KMS-11 (cell line): ENCODE measurements around the gene MPPE1.

Experiments
- H2AFZ ChIP-seq: fragments of 200-600 bp; sonication (generic); 2 replicates; pipeline ENCODE4 v1.6.1; 2016; ENCODE audit warnings: antibody characterized with exemption, mixed run types, low read depth
- H3K27ac ChIP-seq: fragments of 200-600 bp; sonication (generic); 2 replicates; pipeline ENCODE4 v1.6.1; 2016; ENCODE audit warnings: mild to moderate bottlenecking, mixed run types
- H3K27me3 ChIP-seq: fragments of 200-600 bp; sonication (generic); 2 replicates; pipeline ENCODE4 v1.6.1; 2017; ENCODE audit warnings: mild to moderate bottlenecking, low read depth, mixed run types, moderate library complexity; ENCODE audit not compliant: insufficient read depth
- H3K36me3 ChIP-seq: fragments of 200-600 bp; sonication (generic); 2 replicates; pipeline ENCODE4 v1.6.1; 2017; ENCODE audit warnings: mild to moderate bottlenecking, mixed run types; ENCODE audit not compliant: insufficient read depth
- H3K4me1 ChIP-seq: fragments of 200-600 bp; sonication (generic); 2 replicates; pipeline ENCODE4 v1.6.1; 2016; ENCODE audit warnings: mild to moderate bottlenecking, low read depth, mixed run types; ENCODE audit not compliant: poor library complexity, severe bottlenecking
- H3K4me2 ChIP-seq: fragments of 200-600 bp; sonication (generic); 2 replicates; pipeline ENCODE4 v1.7.0; 2016; ENCODE audit warnings: mild to moderate bottlenecking, mixed run types
- H3K4me3 ChIP-seq: fragments of 200-600 bp; sonication (generic); IDR thresholded peaks from 2 replicates; pipeline ENCODE4 v1.6.1; 2017; ENCODE audit warnings: low read depth, low read length, mixed read lengths; ENCODE audit not compliant: insufficient read depth
- H3K79me2 ChIP-seq: fragments of 200-600 bp; sonication (generic); 2 replicates; pipeline ENCODE4 v1.6.1; 2016; ENCODE audit warnings: low read depth, mixed run types; ENCODE audit not compliant: insufficient read depth
- H3K9ac ChIP-seq: fragments of 200-600 bp; sonication (generic); 2 replicates; pipeline ENCODE4 v1.6.1; 2016; ENCODE audit warnings: mild to moderate bottlenecking, mixed run types
- H4K20me1 ChIP-seq: fragments of 200-600 bp; sonication (generic); 2 replicates; pipeline ENCODE4 v1.6.1; 2016; ENCODE audit warnings: mild to moderate bottlenecking, mixed run types; ENCODE audit not compliant: insufficient read depth
- CTCF ChIP-seq: fragments of 200-600 bp; sonication (generic); conservative IDR thresholded peaks from 2 replicates; pipeline ENCODE4 v1.6.1; 2017; ENCODE audit warnings: low read depth, mild to moderate bottlenecking, antibody characterized with exemption, low read length, moderate library complexity, mixed read lengths

MPPE1 gene

GRCh38 chr18:11847811-11848210 lies 60.3 kb downstream of the MPPE1 start:
- H3K36me3 ChIP-seq = no peaks in the 10 kb centered on the region
- peaks cover 15% of the 10 kb centered on the region for H3K79me2 ChIP-seq
- TF ChIP-seq CTCF = no peak
- no peak overlapping the region for H3K27ac ChIP-seq
- H3K27me3 ChIP-seq = no peaks in the 10 kb centered on the region
- peaks cover 8% of the 10 kb centered on the region for H3K4me1 ChIP-seq
- no peak overlapping the region for H3K9ac ChIP-seq
- H4K20me1 ChIP-seq = no peaks in the 10 kb centered on the region
- H3K4me2 ChIP-seq = no peak overlapping the region
- no peak overlapping the region for H2AFZ ChIP-seq
- H3K4me3 ChIP-seq = no peak overlapping the region

- H3K9ac ChIP-seq = no peak overlapping the region
- H3K4me3 ChIP-seq = no peak overlapping the region
- no peaks in the 10 kb centered on the region for H4K20me1 ChIP-seq
- no peak overlapping the region for H3K4me2 ChIP-seq
- H3K4me1 ChIP-seq = no peaks in the 10 kb centered on the region
- no peaks in the 10 kb centered on the region for H3K27me3 ChIP-seq
- no peak overlapping the region for H3K27ac ChIP-seq
- TF ChIP-seq CTCF = no peak
- no peak overlapping the region for H2AFZ ChIP-seq
- H3K36me3 ChIP-seq = no peaks in the 10 kb centered on the region
- H3K79me2 ChIP-seq = no peaks in the 10 kb centered on the region
Observed at GRCh38 chr18:11845654-11846053, 62.5 kb downstream of the MPPE1 start.

GRCh38 chr18:11844436-11844835 lies 63.7 kb downstream of the MPPE1 start:
- H3K4me1 ChIP-seq = no peaks in the 10 kb centered on the region
- no peak for TF ChIP-seq CTCF
- H3K79me2 ChIP-seq = no peaks in the 10 kb centered on the region
- no peak overlapping the region for H3K4me2 ChIP-seq
- no peaks in the 10 kb centered on the region for H3K27me3 ChIP-seq
- no peaks in the 10 kb centered on the region for H3K36me3 ChIP-seq
- H3K9ac ChIP-seq = no peak overlapping the region
- no peak overlapping the region for H2AFZ ChIP-seq
- H4K20me1 ChIP-seq = no peaks in the 10 kb centered on the region
- H3K27ac ChIP-seq = no peak overlapping the region
- no peak overlapping the region for H3K4me3 ChIP-seq

GRCh38 chr18:11842562-11842961 lies 65.6 kb downstream of the MPPE1 start:
- Histone ChIP-seq H3K27ac (no peak overlapping the region), H4K20me1 (no peaks in the 10 kb centered on the region), H2AFZ (no peak overlapping the region), H3K79me2 (no peaks in the 10 kb centered on the region), H3K36me3 (no peaks in the 10 kb centered on the region), H3K27me3 (no peaks in the 10 kb centered on the region), H3K9ac (no peak overlapping the region), H3K4me2 (no peak overlapping the region), H3K4me1 (no peaks in the 10 kb centered on the region), H3K4me3 (no peak overlapping the region)
- TF ChIP-seq CTCF = no peak
